Right ventricle myocardium superior (tissue), 1 donor: ENCODE measurements around the gene HARS2. TPM values are rescaled to one million over a fixed set of nuclear protein-coding genes. Genes with fewer than 3 reads are reported as not detected.
"Not testable (repeated sequence)": the region's sequence is repeated elsewhere in the genome, so short reads cannot be mapped to it uniquely, and the experiment has no call there.

Experiments
- ATAC-seq: fragments of 200-7000 bp; cut with Tn5 transposase; one replicate; pipeline ENCODE4 v1.9.1; 2020; ENCODE audit warnings: mild to moderate bottlenecking; ENCODE audit not compliant: poor library complexity
- DNase-seq: peaks from one replicate; pipeline ENCODE4 v3.0.0-alpha.2; 2020
- intact Hi-C: fragments of 100-400 bp; cut with DNase I; formaldehyde crosslinking; loops from one replicate; pipeline ENCODE4 v1.11.2; 2022
- total RNA-seq: library from RNA; stranded (reverse); fragmentation: NEBNext Ultra II Directional; extraction: Animal tissue kit (Norgen Biotek cat#: 25700); gene quantifications from one replicate; pipeline ENCODE4 v1.2.1, GENCODE V29; 2021
- donor health status: DM: no; HTN: yes; CAD: no; lungs with severe emphysema.

The HARS2 gene
- total RNA-seq, 1 donor from 2014 or later = 25.2 TPM

GRCh38 chr5:140694276-140694675 is 3.0 kb downstream of the HARS2 start:
- intact Hi-C loops = no loop called here
- DNase-seq = no peak
- no peak for ATAC-seq

- no peak for DNase-seq
- intact Hi-C loops = no loop called here
Observed at GRCh38 chr5:140696891-140697492, 5.7 kb downstream of the HARS2 start.

GRCh38 chr5:140700177-140701144 is 9.2 kb downstream of the HARS2 start, which contains the start of gene ZMAT2:
Gene ZMAT2, plus strand, starts transcription at chr5:140700447. Its CDS starts 14 bp downstream, at chr5:140700461.
- peak; percentile 96 for DNase-seq
- intact Hi-C loops = no loop called here
- ATAC-seq = peak; percentile 99

More at GRCh38 chr5:140696891-140697492, 5.7 kb downstream of the HARS2 start:
- ATAC-seq = no peak

- intact Hi-C loops = no loop called here
- ATAC-seq (no peak), DNase-seq (no peak)
Observed at GRCh38 chr5:140707812-140708211, 16.6 kb downstream of the HARS2 start.

- DNase-seq, intact Hi-C loops, ATAC-seq: not testable (repeated sequence)
Observed at GRCh38 chr5:140708787-140709186, 17.5 kb downstream of the HARS2 start.

GRCh38 chr5:140710899-140711552 is 19.8 kb downstream of the HARS2 start:
- DNase-seq (peak; percentile 89), ATAC-seq (peak; percentile 94)
- intact Hi-C loops = no loop called here

- ATAC-seq = no peak
- no peak for DNase-seq
- intact Hi-C loops = no loop called here
Observed at GRCh38 chr5:140711794-140712193, 20.5 kb downstream of the HARS2 start.

GRCh38 chr5:140713562-140714094 is 22.4 kb downstream of the HARS2 start:
- no peak for ATAC-seq
- DNase-seq = no peak
- intact Hi-C loops = no loop called here

- intact Hi-C loops, ATAC-seq, DNase-seq: not testable (repeated sequence)
Observed at GRCh38 chr5:140716238-140716637, 25.0 kb downstream of the HARS2 start.

- DNase-seq = no peak
- ATAC-seq = no peak
- intact Hi-C loops = no loop called here
Observed at GRCh38 chr5:140718266-140718592, 27.0 kb downstream of the HARS2 start.

GRCh38 chr5:140720738-140721137 is 29.5 kb downstream of the HARS2 start:
- DNase-seq, ATAC-seq, intact Hi-C loops: not testable (repeated sequence)

GRCh38 chr5:140721395-140721794 is 30.1 kb downstream of the HARS2 start:
- ATAC-seq, intact Hi-C loops, DNase-seq: not testable (repeated sequence)

GRCh38 chr5:140725799-140726471 is 34.7 kb downstream of the HARS2 start:
- DNase-seq = no peak
- no peak for ATAC-seq
- intact Hi-C loops = no loop called here

GRCh38 chr5:140733098-140733497 is 41.8 kb downstream of the HARS2 start:
- DNase-seq = no peak
- intact Hi-C loops = no loop called here
- ATAC-seq = no peak

GRCh38 chr5:140734354-140734753 is 43.1 kb downstream of the HARS2 start:
- no peak for ATAC-seq
- intact Hi-C loops = no loop called here
- DNase-seq = no peak

GRCh38 chr5:140737486-140737885 is 46.2 kb downstream of the HARS2 start:
- intact Hi-C loops = no loop called here
- ATAC-seq = no peak
- no peak for DNase-seq

GRCh38 chr5:140741967-140742366 is 50.7 kb downstream of the HARS2 start:
- no peak for ATAC-seq
- intact Hi-C loops = no loop called here

More at GRCh38 chr5:140741967-140742366, 50.7 kb downstream of the HARS2 start:
- no peak for DNase-seq
